D341Med (cell line): ENCODE measurements around the gene KARS1.
A peak's percentile ranks its signal among the peaks of the same experiment; 100 is the strongest.

Experiments
- DNase-seq: peaks from one replicate; pipeline ENCODE4 v3.0.0; 2012; ENCODE audit warnings: low spot score

Gene KARS1

GRCh38 chr16:75647492-75648264 is at the start of gene KARS1, which contains the start of gene TERF2IP:
Gene KARS1 (minus strand): TSS chr16:75647665. CDS start chr16:75647639, 26 bp downstream.
Gene TERF2IP (plus strand): TSS chr16:75647773. CDS start chr16:75647883, 110 bp downstream.
- DNase-seq, result peak; percentile 95

- DNase-seq, result no peak
Measured at GRCh38 chr16:75695708-75696107, 48.2 kb upstream of the KARS1 start.

GRCh38 chr16:75687361-75687760 is 39.9 kb upstream of the KARS1 start:
- DNase-seq, result no peak

- DNase-seq, result no peak
Measured at GRCh38 chr16:75682308-75682707, 34.8 kb upstream of the KARS1 start.

- DNase-seq, result no peak
Measured at GRCh38 chr16:75679366-75679765, 31.9 kb upstream of the KARS1 start.

- DNase-seq, result no peak
Measured at GRCh38 chr16:75676909-75677308, 29.4 kb upstream of the KARS1 start, which contains the start of gene CPHXL2. Gene CPHXL2 (minus strand): TSS chr16:75677009. CDS start chr16:75676999, 10 bp downstream.

- DNase-seq, result no peak
Measured at GRCh38 chr16:75667503-75667902, 20.0 kb upstream of the KARS1 start.

GRCh38 chr16:75660726-75661302 is 13.3 kb upstream of the KARS1 start:
- no peak for DNase-seq

GRCh38 chr16:75660321-75660720 is 12.9 kb upstream of the KARS1 start:
- no peak for DNase-seq

- no peak for DNase-seq
Measured at GRCh38 chr16:75658175-75658574, 10.7 kb upstream of the KARS1 start.

GRCh38 chr16:75653922-75654321 is 6.5 kb upstream of the KARS1 start:
- no peak for DNase-seq

- peak; percentile 81 for DNase-seq
Measured at GRCh38 chr16:75648265-75649076, 1.0 kb upstream of the KARS1 start.

GRCh38 chr16:75647112-75647491 is 363 bp downstream of the KARS1 start:
- DNase-seq, result peak; percentile 72

GRCh38 chr16:75644240-75645012 is 3.0 kb downstream of the KARS1 start:
- no peak for DNase-seq

- no peak for DNase-seq
Measured at GRCh38 chr16:75640598-75640997, 6.9 kb downstream of the KARS1 start.

GRCh38 chr16:75635036-75635435 is 12.4 kb downstream of the KARS1 start:
- no peak for DNase-seq

- DNase-seq, result no peak
Measured at GRCh38 chr16:75632857-75633256, 14.6 kb downstream of the KARS1 start.

GRCh38 chr16:75630052-75630451 is 17.4 kb downstream of the KARS1 start:
- DNase-seq, result no peak

- no peak for DNase-seq
Measured at GRCh38 chr16:75629132-75629531, 18.3 kb downstream of the KARS1 start.

- DNase-seq, result no peak
Measured at GRCh38 chr16:75628351-75628750, 19.1 kb downstream of the KARS1 start.

- no peak for DNase-seq
Measured at GRCh38 chr16:75627851-75628250, 19.6 kb downstream of the KARS1 start.

GRCh38 chr16:75626806-75627205 is 20.7 kb downstream of the KARS1 start:
- DNase-seq, result no peak
